HK-2 (cell line): ENCODE results near the gene TEX22.

ENCODE experiments used
- DNase-seq: peaks from one replicate; pipeline ENCODE4 v3.0.0-alpha.2; 2018; ENCODE audit not compliant: unreplicated experiment

The TEX22 gene

DNA sequence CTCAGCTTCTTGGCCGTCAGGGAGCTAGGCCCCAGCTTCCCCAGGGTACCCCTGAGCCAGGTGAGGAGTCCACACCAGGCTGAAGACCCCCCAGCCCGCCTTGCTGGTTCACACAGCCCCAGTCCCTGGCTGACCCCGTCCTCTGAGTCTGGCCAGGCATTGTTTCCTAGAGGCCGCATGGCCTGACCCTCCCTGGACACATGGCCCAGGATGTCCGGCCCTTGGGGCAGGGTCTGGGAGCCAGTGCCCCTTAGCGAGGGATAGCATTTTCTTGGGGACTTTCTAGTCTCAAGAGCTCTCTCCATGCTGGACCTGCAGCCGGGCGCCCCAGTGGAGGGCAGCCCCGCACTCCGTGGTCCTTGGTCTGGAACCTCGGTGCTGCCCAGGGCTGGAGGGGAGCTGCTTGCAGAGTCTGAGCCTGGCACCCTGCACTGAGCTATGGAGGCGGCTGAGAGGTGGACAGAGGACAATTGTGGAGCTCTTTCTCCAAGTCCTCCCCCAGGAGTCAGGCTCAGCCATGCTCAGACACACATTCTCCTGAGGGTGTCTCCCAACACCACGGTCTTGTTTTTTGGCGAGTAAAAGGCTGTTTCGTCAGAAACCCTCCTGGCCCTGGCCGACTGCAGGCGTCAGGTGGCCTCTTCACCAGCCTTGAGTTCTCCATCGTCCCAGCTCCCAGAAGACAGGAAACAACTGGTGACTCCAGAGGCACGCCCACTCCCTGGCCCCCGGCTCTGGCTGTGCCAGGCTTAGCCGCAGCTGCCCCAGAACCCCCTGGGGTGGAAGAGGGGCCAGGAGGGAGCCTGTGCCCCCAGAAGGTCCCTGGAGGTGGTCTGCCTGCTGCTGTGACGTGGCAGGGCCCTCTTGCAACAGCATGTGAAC lies 58.6 kb downstream of the TEX22 start:
- DNase-seq = no peak

DNA sequence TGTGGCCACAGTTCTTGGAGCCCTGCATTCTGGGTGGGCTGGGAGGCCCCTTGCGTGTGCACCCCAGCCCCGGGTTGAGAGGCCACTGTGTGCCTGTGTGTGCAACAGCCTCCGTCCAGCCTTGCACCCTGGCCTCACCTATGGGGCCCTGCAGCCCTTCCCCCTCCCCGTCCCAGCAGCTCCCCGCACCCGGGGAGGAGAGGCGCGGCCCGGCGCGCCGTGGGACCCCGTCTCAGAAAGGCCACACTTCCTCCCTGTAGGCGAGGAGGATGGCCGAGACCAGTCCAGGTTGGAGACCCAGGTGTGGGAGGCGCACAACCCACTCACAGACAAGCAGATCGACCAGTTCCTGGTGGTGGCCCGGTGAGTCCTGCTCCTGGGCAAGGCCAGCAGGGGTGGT lies 59.7 kb downstream of the TEX22 start:
- no peak for DNase-seq

DNA sequence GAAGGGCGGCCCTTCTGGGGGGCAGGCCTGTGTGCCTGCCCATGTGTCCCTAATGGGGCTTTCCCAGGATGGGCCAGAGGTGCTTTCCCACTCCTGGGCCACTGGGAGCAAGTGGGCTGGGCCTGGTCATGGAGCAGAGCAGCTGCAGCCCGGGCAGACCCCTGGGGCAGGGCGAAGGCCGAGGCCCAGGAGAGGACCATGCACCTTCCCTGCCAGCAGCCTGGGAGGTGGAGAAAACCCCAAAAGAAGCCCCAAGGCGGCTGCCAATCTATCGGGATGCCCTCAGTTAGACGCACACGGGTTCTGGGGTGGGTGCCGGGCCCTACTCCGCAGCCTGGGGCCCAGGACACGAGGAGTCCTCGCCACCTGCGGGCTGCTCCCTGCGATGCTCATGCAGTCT lies 60.2 kb downstream of the TEX22 start:
- no peak for DNase-seq

DNA sequence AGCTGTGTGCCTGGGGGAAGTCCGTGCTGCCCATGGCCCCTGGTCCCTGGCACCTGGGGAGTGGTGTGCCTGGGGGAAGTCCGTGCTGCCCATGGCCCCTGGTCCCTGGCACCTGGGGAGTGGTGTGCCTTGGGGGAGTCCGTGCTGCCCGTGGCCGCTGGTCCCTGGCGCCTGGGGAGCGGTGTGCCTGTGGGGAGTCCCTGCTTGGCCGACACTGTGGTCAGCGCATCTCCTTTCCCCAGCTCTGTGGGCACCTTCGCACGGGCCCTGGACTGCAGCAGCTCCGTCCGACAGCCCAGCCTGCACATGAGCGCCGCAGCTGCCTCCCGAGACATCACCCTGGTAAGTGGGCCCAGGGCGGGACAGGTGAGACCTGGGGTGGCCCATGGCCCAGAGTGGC lies 61.8 kb downstream of the TEX22 start:
- DNase-seq = no peak

DNA sequence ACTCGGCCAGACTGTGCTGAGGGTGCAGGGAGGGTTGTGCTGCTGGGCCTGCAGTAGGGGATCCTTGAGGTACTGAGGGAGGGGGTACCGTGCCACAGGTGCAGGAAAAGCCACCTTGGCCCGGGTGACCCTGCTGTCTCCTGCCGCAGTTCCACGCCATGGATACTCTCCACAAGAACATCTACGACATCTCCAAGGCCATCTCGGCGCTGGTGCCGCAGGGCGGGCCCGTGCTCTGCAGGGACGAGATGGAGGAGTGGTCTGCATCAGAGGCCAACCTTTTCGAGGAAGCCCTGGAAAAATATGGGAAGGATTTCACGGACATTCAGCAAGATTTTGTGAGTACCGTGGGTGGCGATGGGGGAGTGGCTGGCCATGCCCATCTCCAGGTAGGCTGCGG lies 62.3 kb downstream of the TEX22 start:
- DNase-seq = no peak

DNA sequence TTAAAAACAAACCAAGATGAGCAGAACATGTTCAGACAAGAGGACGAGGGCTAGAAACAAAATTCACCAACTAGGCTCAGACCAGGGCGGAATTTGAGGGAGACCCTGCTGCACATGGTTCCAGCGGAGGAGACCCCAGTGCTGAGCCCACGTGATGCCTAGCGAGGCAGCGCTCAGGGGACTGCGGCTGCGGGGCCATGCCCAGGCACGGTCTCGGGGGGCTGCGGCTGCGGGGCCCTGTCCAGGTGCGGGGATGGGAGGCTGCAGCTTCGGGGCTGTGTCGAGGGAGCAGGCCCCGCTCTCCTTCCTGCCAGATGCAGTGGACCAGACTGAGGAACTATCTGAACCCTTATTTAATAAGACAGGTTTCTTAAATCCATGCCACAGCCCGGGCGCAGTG lies 63.6 kb downstream of the TEX22 start:
- DNase-seq = no peak
